GM19099 (cell line): ENCODE results near the gene DTD1.

Experiments
- POLR2A ChIP-seq: IDR thresholded peaks from 3 replicates; pipeline ENCODE4 v1.6.1; 2011; ENCODE audit warnings: low read depth; ENCODE audit not compliant: insufficient read length; ENCODE audit errors: extremely low read depth

Gene DTD1, protein sequence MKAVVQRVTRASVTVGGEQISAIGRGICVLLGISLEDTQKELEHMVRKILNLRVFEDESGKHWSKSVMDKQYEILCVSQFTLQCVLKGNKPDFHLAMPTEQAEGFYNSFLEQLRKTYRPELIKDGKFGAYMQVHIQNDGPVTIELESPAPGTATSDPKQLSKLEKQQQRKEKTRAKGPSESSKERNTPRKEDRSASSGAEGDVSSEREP

GRCh38 chr20:18587665-18588573 lies at the start of gene DTD1:
DTD1 (plus strand) TSS chr20:18588054; CDS start chr20:18588073, 19 bp downstream.
- peak; percentile 73 for TF ChIP-seq POLR2A

GRCh38 chr20:18541741-18542140 lies 46.1 kb upstream of the DTD1 start:
- TF ChIP-seq POLR2A, result no peak

DNA sequence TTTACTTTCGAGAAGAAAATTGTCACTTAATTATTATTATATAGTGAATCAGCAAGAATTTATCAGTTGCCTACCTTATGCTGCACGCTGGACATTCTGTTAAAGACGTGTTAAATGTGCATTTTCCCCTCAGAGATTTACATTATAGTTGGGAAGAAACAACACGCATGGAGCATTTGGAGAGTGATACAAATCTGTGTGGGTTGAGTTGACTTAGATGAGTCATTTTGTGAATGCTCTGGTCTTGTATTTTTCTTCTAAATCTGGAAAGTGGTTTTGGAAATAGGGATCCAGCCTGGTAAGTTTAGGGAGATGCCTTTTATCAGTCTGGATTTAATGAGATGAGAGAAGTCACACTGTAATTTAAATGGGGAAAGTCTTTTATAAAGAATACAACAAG lies 44.6 kb upstream of the DTD1 start:
- no peak for TF ChIP-seq POLR2A

GRCh38 chr20:18543932-18544331 lies 43.9 kb upstream of the DTD1 start:
- no peak for TF ChIP-seq POLR2A

DNA sequence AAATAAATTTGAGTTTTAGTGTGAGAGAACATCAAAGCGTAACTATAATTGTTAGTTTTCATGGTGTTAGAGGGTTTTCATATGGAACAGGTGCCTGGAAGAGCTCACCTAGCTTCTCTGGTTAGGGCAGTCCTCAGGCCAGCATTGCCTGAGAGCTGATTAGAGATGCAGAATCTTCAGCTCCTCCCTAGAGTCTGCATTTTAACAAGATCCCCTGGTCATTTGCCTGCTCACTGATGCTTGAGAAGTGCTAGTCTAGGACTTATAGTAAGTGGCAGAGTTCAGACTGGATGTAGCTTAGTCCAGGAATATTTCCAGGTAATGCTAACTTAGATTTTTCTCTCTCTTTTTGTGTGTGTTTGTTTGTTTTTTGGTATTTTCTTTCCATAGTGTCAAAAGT lies 42.3 kb upstream of the DTD1 start:
- no peak for TF ChIP-seq POLR2A

- no peak for TF ChIP-seq POLR2A
Observed at GRCh38 chr20:18548465-18548864, 39.4 kb upstream of the DTD1 start.

DNA sequence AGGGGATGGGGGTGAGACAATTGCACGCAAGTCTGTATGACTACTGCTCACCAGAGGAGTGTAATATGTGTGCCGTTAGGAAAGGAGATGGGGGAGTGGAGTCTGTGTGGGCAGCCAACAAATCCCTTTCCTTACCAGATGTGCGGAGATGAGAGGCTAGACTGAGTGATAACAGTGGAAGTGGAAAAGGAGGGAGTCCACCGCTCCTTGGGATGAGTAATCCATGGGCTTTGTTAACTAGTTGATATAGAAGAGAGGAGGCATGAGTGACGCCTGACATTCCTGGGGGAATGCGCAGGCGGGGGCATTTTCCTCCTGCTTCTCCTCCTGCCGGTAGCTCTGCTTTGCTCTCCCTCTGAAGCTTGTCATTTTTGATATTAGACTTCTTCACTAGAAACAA lies 34.1 kb upstream of the DTD1 start:
- TF ChIP-seq POLR2A, result no peak

DNA sequence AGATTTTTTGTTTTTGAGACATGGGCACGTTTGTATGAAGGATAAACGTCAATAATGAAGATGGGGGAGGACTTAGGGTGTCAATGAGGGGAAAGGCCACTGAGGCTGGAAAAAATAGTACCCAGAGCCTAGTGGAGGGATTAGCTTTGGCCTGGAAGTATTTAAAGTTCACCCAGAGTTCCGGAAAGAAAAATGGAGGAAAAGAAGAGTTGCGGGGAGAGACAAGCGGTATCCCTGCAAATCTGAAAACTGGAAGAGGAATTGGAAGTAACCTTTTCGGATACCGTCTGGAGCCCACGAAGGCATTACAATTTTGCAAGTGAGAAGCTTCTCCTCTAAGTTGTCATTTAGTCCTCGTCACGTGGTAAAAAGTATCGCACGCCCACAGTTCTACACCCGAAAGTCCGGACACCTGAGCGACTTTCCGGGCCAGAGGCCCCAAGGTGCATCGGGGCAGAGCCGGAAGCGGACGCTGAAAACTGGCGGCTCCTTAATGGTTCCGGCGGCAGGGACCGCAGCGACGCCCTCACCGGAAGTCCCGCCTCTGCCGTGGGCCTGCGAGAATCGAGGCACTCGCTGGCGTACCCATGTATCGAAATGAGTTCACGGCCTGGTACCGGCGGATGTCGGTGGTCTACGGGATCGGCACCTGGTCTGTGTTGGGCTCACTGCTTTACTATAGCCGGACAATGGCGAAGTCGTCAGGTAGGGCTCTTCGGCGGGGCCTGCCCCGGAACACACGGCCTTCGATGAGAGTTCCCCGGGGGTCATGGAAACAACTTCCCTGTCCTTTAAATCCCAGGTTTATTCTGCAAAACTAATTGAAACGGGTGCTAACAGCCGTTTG lies 20.7 kb upstream of the DTD1 start, which contains the start of gene SMIM26:
TSS of gene SMIM26 (plus strand) at position 541 of the 847 bp plus-strand sequence. CDS start at position 588, 47 bp downstream.
- TF ChIP-seq POLR2A, result peak; percentile 91

- no peak for TF ChIP-seq POLR2A
Observed at GRCh38 chr20:18567739-18568091, 20.1 kb upstream of the DTD1 start.

GRCh38 chr20:18571009-18571408 lies 16.8 kb upstream of the DTD1 start:
- TF ChIP-seq POLR2A, result no peak

GRCh38 chr20:18571578-18571977 lies 16.3 kb upstream of the DTD1 start:
- no peak for TF ChIP-seq POLR2A

GRCh38 chr20:18577942-18578341 lies 9.9 kb upstream of the DTD1 start:
- no peak for TF ChIP-seq POLR2A

DNA sequence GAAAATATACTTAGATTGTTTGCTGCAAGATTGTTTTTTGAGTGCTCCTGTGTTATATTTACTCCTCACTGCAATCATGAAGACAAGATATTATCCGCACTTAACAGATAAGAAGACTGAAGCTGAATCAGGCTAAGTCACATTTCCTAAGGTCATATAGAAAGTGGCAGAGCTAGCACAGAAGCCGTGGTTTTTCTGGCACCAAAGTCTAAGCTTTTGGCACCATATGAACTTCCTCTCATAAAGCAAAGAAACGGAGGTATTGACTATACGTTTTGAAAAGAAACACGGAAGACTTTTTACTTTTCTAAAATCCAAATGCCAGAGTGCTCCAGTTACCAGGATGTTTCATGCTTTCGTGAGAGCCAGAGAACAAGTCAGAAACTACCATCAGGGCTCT lies 9.3 kb upstream of the DTD1 start:
- no peak for TF ChIP-seq POLR2A

DNA sequence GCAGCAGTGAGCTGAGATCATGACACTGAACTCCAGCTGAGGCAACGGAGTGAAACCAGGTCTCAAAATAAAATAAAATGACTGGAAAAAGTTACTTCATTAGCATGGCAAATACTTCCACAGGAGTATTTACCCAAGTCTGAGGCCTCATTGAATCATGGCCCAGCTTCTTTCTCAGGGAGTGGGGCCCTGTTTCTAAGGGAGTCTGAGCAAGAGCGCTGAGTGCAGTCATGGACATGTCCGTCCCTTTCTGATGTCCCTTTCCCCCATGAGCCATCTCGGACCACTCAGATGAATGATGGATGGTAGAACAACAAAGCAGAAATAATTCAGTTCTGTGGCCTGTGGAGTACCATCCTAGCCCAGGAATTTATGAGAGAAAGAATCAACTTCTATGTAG lies 7.8 kb upstream of the DTD1 start:
- TF ChIP-seq POLR2A, result no peak

- TF ChIP-seq POLR2A, result no peak
Observed at GRCh38 chr20:18585134-18585533, 2.7 kb upstream of the DTD1 start.
